ENCODE data around the gene SRD5A2.

- no peak for TF ChIP-seq CTCF (IDR thresholded peaks at IDR 0.05; ENCODE audit: low read depth, low read length, missing input control)
- no peak for TF ChIP-seq RAD21 (IDR thresholded peaks at IDR 0.05)
- TF ChIP-seq REST (IDR thresholded peaks at IDR 0.05), result no peak
These were observed 5.5 kb upstream of the SRD5A2 start for GRCh38 chr2:31586230-31586629.
